H1 (cell line): Measurements from ENCODE around the gene LPP. TPM values are rescaled to one million over a fixed set of nuclear protein-coding genes. Genes with fewer than 3 reads are reported as not detected.

Experiments
- CEBPB ChIP-seq: IDR thresholded peaks from 2 replicates; pipeline ENCODE4 v1.6.1; 2012; ENCODE audit warnings: low read depth, low read length
- CHD7 ChIP-seq: fragments of 300-600 bp; sonication (generic); IDR thresholded peaks from 2 replicates; pipeline ENCODE4 v1.7.1; 2012; ENCODE audit warnings: low read length, moderate library complexity, mild to moderate bottlenecking, inconsistent platforms; ENCODE audit not compliant: insufficient replicate concordance
- KDM1A ChIP-seq: fragments of 200-600, 300-600 bp; sonication (generic); IDR thresholded peaks from 2 replicates; pipeline ENCODE4 v1.7.1; 2016; ENCODE audit warnings: mild to moderate bottlenecking, low read length, borderline replicate concordance
- POLR2AphosphoS5 ChIP-seq: IDR thresholded peaks from 2 replicates; pipeline ENCODE4 v1.6.1; 2011; ENCODE audit warnings: low read depth, low read length
- RBBP5 ChIP-seq: IDR thresholded peaks from 2 replicates; pipeline ENCODE4 v1.7.1; 2012; ENCODE audit warnings: low read depth, mild to moderate bottlenecking, inconsistent platforms, low read length, moderate library complexity, borderline replicate concordance
- RFX5 ChIP-seq: IDR thresholded peaks from 2 replicates; pipeline ENCODE4 v1.6.1; 2011; ENCODE audit warnings: low read depth, low read length, improper control_type of control experiment, borderline replicate concordance
- SAP30 ChIP-seq: fragments of 300-600 bp; sonication (generic); IDR thresholded peaks from 2 replicates; pipeline ENCODE4 v1.7.1; 2012; ENCODE audit warnings: low read length, moderate library complexity, mild to moderate bottlenecking, inconsistent platforms; ENCODE audit not compliant: insufficient read depth, insufficient replicate concordance
- SIN3A ChIP-seq, 2 experiments: IDR thresholded peaks in 1 of 2; conservative IDR thresholded peaks in 1 of 2; 2 replicates each; pipeline ENCODE4 v1.6.1; 2011 to 2012; ENCODE audit warnings: low read length in 2 of 2, improper control_type of control experiment in 1 of 2, low read depth in 1 of 2, mild to moderate bottlenecking in 1 of 2
- SIRT6 ChIP-seq: IDR thresholded peaks from one replicate; pipeline ENCODE4 v1.7.1; 2012; ENCODE audit warnings: low read length, inconsistent platforms
- TAF1 ChIP-seq: IDR thresholded peaks from 2 replicates; pipeline ENCODE4 v1.6.1; 2011; ENCODE audit warnings: mild to moderate bottlenecking, low read depth, low read length
- polyA plus RNA-seq, 7 experiments: library from polyadenylated mRNA; depleted of rRNA in 3 of 7; stranded (reverse) in 5 of 7; unstranded in 2 of 7; fragments of >200 nt in 5 of 7; fragments of 200-250 nt in 2 of 7; gene quantifications; 1 replicate in 5 of 7; 2 replicates in 1 of 7; 4 replicates in 1 of 7; pipeline versions ENCODE4 v1.2.1 to v1.2.3, GENCODE V29; 2011 to 2013; ENCODE audit warnings: missing spikeins in 2 of 7, mixed read lengths in 2 of 7
- total RNA-seq: library from RNA; stranded (reverse); fragmentation: NEBNext Ultra II Directional; extraction: Animal tissue kit (Norgen Biotek cat#: 25700); gene quantifications from 2 replicates; pipeline ENCODE4 v1.2.1, GENCODE V29; 2021
- TF ChIP-seq, protein P1 (sequence below): IDR thresholded peaks from 2 replicates; pipeline ENCODE4 v1.6.1; 2012; ENCODE audit warnings: inconsistent platforms

LPP gene
- total and polyA plus RNA-seq, 2 of the 8 experiments (the other 6 are each of a cell fraction or from before 2014, with no cell fraction given) = 10.0 to 53.3 TPM

GRCh38 chr3:188390343-188390718 lies 236.4 kb downstream of the LPP start (continued):
- TF ChIP-seq CHD7 (no peak), KDM1A (no peak), SAP30 (no peak), RFX5 (no peak), RBBP5 (no peak), TAF1 (no peak), POLR2AphosphoS5 (no peak), SIRT6 (no peak), CEBPB (no peak), SIN3A (conservative IDR thresholded peaks at IDR 0.05 in 1 of 2, IDR thresholded peaks at IDR 0.05 in 1 of 2; ENCODE audit: low read depth in 1 of 2, low read length in 2 of 2) (no peak)
- TF ChIP-seq, protein P1, sequence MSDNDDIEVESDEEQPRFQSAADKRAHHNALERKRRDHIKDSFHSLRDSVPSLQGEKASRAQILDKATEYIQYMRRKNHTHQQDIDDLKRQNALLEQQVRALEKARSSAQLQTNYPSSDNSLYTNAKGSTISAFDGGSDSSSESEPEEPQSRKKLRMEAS = no peak
